ENCODE data around the gene RARS1.

RARS1 gene

GRCh38 chr5:168562279-168562678, 76.0 kb downstream of the RARS1 start:
- no peak for DNase-seq

GRCh38 chr5:168563959-168564358, 77.7 kb downstream of the RARS1 start:
- no peak for DNase-seq

- no peak for DNase-seq
Observed at GRCh38 chr5:168568738-168569137, 82.5 kb downstream of the RARS1 start.
